Cerebellar cortex (tissue), 1 donor: ENCODE measurements around the gene PTPN2.
A peak's percentile ranks its signal among the peaks of the same experiment; 100 is the strongest.
"Not testable (repeated sequence)": the region's sequence is repeated elsewhere in the genome, so short reads cannot be mapped to it uniquely, and the experiment has no call there.

ENCODE experiments used
- DNase-seq: peaks from one replicate; pipeline ENCODE4 v3.0.0-alpha.2; 2015; ENCODE audit warnings: low spot score

The PTPN2 gene

DNA sequence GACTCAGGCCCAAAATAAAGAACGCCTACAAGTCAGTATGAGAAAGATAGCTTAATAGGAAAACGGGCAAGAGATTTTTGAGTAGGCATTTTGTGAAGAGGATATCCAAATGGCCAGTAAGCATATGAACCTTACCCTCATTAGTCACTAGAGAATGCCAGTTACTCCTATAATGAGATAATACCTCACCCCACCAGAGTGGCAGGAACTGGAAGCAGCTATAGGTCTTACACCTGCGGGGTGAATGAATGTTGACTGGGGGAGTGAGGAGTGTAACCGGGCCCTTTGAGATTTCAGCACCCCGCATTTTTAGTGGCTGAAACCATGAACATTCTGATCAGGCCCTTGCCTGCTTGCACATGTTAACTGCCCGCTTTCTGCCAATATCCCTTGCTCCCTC lies 7.5 kb upstream of the PTPN2 start:
- DNase-seq = no peak

DNA sequence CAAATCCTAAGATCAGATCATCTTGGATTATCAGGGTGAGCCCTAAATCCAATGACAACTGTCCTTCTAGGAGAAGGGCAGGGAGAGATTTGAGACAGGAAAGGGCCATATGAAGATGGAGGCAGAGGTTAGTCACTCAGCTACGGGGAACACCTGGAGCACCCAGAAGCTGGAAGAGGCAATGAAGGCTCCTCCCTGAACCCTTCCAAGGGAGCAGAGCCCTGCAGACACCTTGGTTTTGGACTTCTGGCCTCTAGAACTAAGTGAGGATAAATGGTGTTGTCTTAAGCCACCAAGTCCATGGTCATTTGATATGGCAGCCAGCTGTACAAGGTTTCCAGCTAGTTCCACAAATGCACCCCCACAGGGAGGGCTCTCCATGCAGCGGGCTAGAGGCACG lies 6.9 kb upstream of the PTPN2 start:
- DNase-seq = no peak

DNA sequence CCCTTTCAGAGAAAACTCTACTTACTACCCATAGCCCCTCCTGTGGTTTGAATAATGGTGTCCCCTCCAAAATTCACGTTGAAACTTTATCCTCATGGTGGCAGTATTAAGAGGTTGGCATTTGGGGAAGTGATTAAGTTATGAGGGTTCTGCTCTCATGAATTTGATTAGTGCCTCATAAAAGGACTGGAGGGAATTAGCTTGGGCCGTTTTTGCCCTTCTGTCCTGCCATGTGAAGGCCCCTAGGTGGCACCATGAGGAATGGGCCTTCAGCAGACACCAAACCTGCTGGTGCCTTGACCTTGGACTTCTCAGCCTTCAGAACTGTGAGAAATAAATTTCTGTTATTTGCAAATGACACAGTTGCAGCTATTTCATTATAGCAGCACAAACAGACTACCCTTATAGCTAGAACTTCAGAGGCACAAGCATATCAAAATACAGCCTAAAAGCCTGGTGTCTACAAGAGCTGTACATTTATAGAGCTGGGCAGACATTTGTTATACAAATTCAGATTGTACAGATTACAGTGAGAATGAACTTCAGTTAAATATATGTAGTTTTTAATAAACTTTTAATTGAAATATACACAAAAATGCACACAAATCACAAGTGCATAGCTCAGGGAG lies 2.6 kb upstream of the PTPN2 start:
- DNase-seq = no peak

- DNase-seq = no peak
Observed at GRCh38 chr18:12885500-12885899, 1.5 kb upstream of the PTPN2 start.

GRCh38 chr18:12884406-12885323 lies 628 bp upstream of the PTPN2 start:
- peak; percentile 40 for DNase-seq

DNA sequence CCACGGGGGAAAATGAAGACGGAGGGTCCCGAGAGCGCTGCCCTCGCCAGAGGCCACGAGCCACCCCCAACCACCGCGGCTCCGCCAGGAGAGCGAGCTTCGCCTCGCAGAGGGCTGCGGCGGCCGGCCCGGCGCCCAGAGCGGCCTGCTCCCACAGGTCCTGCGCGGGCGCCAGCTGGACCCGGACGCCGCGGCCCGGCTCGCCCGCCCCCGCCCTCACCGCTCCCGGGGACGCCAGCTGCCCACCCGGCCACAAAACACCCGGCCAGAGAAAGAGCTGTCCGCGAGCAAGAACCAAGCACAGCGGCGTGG lies 709 bp downstream of the PTPN2 start:
- DNase-seq = no peak

- peak; percentile 21 for DNase-seq
Observed at GRCh38 chr18:12882453-12883371, 1.3 kb downstream of the PTPN2 start.

DNA sequence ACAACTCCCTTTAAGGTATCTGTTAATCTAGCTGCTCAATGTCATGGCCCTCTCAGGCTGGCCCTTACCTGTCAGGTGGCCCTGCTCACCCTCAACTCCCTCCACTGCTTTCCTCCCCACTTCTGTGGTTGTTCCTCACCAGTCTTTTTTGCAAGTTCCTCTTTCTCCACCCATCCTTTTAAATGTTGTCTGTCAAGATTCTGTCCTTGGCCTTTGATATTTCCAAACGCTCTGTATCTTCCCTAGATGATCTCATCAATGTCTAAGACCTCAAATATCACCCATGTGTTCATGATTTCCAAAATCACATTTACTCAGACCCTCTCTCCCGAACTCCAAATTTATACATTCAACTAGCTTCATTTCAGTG lies 3.5 kb downstream of the PTPN2 start:
- no peak for DNase-seq

DNA sequence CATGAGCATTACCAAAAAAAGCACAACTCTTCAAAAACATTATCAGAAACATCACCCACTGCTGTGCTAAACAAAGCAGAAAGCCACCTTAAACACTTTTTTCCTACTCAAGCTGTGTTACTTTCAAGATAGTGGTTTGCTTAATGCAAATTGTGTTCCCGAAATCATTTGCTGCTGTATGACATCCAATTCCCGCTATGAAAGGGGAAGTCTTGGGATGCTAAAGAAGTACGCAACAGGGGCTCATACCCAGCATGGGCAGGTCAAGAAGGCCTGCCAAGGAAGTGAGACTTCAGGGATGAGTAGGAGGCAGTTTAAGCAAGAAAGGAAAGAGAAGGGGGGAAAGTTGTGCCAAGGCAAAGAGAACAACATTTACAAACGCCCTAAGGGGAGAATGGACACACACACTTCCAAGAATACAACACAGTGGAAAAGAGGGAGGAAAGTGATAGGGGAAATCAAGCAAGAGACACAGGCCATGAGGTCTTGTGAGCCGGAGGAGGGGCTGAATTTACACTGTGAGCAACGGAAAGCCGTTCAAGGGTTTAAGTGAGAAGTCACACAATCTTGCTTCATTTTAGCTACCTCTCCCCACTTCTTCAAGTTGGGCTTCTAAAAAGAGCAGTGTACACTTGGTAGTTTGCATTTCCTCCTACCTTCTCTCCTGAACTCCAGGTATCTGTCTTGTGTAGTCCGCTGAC lies 4.0 kb downstream of the PTPN2 start:
- DNase-seq = no peak

- DNase-seq = not testable (repeated sequence)
Observed at GRCh38 chr18:12874992-12875391, 9.0 kb downstream of the PTPN2 start.

GRCh38 chr18:12873961-12874567 lies 10.0 kb downstream of the PTPN2 start:
- not testable (repeated sequence) for DNase-seq

DNA sequence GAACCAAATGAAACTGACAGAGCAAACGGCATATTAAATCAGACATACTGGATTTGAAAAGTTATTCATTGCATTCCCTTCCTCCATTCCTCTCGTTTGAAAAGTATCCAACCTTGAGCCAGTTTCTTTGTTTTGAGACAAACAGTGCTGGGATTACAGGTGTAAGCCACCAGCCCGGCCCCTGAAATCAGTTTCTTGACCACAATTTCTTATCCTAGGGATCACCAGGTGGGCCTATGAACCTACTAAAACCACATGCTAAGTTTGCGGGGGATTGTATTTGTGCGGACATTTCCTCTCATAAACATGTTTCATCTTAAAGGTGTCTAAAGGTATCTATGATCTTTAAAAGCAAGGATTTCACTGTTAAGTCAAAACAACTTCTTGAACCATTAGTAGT lies 11.6 kb downstream of the PTPN2 start:
- DNase-seq = no peak

- DNase-seq = no peak
Observed at GRCh38 chr18:12868576-12868975, 15.5 kb downstream of the PTPN2 start.

DNA sequence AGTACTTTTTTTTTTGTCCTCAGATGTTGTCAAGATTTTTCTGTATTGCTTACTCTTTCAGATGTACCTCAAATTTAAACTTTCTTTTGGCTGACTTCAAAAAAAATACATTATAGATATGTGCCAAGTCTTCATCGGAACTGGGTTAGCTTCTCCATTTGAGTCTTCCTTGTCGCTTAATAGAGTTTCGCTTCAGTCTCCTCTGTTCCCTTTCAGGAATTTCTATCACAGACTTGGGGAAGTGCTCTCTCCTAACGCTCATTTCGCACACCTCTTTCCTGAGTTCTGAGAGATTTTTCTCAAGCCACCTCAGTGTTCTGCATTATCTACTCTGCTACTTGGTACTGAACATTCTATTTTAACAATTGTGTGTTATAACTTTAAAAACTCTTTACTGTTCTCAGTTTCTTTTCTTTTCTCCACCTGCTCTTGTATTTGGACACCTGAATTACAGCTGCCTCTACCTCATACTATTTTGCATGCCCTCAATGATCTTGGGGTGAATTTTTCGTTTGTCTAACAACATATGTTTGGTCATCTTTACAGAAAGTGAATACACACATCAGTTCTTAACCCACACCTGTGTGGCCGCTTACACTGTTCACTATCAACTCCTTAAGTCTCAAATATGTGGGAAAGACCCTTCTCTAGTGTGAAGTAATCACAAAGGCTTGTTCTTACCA lies 16.5 kb downstream of the PTPN2 start:
- no peak for DNase-seq

GRCh38 chr18:12863687-12864216 lies 20.3 kb downstream of the PTPN2 start:
- no peak for DNase-seq

- DNase-seq = no peak
Observed at GRCh38 chr18:12862874-12863482, 21.1 kb downstream of the PTPN2 start.

DNA sequence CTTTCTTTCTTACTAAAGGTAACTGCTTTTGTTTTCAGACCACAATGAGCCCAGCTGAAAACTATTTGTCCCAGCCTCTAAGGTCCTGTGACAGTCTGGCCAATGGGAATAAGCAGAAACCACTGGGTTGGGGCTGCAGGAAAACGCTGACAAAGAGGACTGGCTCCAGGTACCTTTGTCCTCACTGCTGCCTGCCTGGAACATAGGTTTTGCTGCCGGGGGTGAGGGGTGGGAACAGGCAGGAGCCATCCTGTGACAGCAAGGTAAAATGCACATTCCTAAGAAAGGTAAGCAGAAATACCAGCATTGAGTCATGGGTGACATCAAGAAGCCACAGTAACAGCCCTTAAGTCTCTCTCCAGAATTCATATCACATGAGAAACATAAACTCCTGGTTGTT lies 21.6 kb downstream of the PTPN2 start:
- DNase-seq = no peak

DNA sequence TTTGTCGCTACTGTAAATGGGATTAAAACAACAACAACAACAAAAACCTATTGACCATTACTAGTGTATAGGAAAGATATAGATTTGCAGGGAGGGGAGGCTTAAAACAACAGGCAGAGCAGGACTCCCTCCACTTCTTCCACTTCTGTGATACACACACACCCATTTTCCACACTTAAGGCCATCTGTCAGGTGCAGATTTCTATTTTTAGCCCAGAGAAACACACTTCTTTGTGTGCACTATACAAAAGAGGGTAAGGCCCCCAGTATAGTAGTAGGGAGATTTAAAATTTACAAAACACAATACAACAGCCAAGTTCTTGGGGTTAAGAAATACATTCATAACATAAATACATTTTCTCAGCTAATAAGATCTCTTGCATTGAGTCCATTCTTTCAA lies 22.4 kb downstream of the PTPN2 start:
- DNase-seq = no peak

DNA sequence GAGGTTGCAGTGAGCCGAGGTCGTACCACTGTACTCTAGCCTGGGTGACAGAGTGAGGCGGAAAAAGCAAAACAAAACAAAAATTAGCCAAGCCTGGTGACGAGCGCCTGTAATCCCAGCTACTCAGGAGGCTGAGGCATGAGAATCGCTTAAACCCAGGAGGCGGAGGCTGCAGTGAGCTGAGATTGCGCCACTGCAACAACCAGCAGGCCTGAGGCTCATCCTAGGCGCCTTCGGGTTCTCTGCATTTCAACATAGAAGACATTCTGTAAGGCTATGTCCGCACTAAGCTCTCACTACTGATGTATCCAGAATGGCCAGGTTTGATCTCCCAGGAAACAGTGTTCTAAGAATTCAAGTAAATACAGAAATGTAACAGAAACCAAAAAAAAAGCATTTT lies 23.5 kb downstream of the PTPN2 start:
- no peak for DNase-seq

DNA sequence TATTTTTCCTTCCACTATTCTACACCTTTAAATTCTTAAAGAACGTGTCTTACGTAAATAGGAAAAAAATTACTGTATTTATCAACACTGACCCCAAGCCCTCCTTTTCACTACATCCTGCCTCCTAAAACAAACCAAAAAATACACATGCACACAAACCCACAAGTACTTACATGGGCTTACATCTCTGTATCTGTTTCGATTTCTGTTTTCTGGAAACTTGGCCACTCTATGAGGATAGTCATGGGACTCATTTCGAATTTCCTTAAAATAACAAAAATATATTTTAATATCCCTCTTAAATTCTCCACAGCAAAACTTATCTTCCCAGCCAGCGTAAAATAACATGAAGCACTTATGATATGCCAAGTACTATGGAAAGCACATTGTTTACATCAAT lies 25.0 kb downstream of the PTPN2 start:
- DNase-seq = no peak
